ENCODE results near the gene EID2.

EID2 gene

GRCh38 chr19:39500543-39500942 is 39.4 kb downstream of the EID2 start:
- no peak for FAIRE-seq

- FAIRE-seq = no peak
Observed at GRCh38 chr19:39499932-39500331, 40.0 kb downstream of the EID2 start.

GRCh38 chr19:39498798-39499642 is 40.9 kb downstream of the EID2 start, which contains the start of gene DLL3:
DLL3 (plus strand) TSS chr19:39498947; CDS start chr19:39498975, 28 bp downstream.
- no peak for FAIRE-seq

- no peak for FAIRE-seq
Observed at GRCh38 chr19:39497996-39498797, 41.8 kb downstream of the EID2 start.

GRCh38 chr19:39497701-39497995 is 42.3 kb downstream of the EID2 start:
- no peak for FAIRE-seq

GRCh38 chr19:39496063-39496462 is 43.9 kb downstream of the EID2 start:
- FAIRE-seq = no peak

- FAIRE-seq = no peak
Observed at GRCh38 chr19:39494661-39495060, 45.3 kb downstream of the EID2 start.

- FAIRE-seq = no peak
Observed at GRCh38 chr19:39492788-39493187, 47.2 kb downstream of the EID2 start.

GRCh38 chr19:39492225-39492624 is 47.7 kb downstream of the EID2 start:
- no peak for FAIRE-seq

- no peak for FAIRE-seq
Observed at GRCh38 chr19:39489756-39490155, 50.2 kb downstream of the EID2 start.

Measured in islet of Langerhans (tissue), 1 donor.